NOMO-1 treated with dmso at 0.1 percent for 144 hours (cell line): Measurements from ENCODE around the gene CSF3R.

Experiments used
- DNase-seq: peaks from one replicate; lab custom pipeline; 2025; ENCODE audit not compliant: unreplicated experiment; lab: John Stamatoyannopoulos, UW

CSF3R gene

GRCh38 chr1:36421649-36422048, 61.1 kb downstream of the CSF3R start:
- no peak for DNase-seq

- peak; percentile 65 for DNase-seq
Measured at GRCh38 chr1:36420836-36421317, 61.8 kb downstream of the CSF3R start.

- DNase-seq: no peak
Measured at GRCh38 chr1:36420409-36420808, 62.3 kb downstream of the CSF3R start.

GRCh38 chr1:36419569-36419968, 63.1 kb downstream of the CSF3R start:
- DNase-seq: no peak

GRCh38 chr1:36419140-36419539, 63.6 kb downstream of the CSF3R start:
- no peak for DNase-seq

GRCh38 chr1:36417931-36418330, 64.8 kb downstream of the CSF3R start:
- no peak for DNase-seq
